ENCODE results near the gene PSME2. TPM values are rescaled to one million over a fixed set of nuclear protein-coding genes. Genes with fewer than 3 reads are reported as not detected.

The PSME2 gene
- total and polyA plus RNA-seq, 2 of the 13 experiments (the other 11 are each of a cell fraction or from before 2014, with no cell fraction given), result 332 to 716 TPM

DNA sequence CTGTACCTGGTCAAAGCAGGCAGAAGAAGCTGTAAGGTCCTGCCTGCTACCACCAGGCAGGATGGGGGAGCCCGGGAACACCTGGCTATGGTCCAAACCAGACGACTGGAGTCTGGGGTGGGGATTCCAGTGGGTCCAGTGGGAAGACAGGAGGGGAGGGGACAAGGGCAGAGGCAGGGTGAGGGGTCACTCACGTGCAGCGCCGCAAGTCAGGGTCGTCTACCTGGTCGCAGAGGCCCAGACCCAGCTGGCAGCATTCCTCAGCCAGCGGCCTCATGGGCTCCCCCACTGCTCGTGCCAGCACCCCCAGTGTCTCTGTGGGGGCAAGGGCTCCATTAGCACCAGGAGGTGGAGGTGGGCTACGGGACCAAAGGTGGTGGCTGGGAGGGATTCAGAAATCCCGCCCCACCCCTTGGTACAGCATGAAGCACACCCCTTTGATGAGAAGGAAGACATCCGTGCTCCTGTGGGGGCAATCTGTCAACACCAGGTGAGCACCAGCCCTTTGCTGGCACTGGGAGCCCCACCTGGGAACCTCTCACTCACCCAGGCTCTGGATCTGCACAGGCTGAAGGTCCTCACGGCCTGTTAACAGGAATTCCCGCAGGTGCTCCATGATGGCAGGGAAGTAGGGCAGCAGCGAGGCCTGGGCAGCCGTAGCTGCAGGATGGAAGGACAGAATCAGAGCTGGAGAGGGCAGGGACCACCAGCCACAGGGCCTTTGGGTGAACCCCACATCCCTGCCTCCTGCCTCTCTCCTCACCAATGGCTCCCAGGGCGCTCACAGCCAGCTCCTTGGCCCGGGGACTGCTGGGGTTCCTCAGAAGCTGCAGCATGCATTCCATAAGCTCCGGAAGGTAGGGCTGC is 37.9 kb upstream of the PSME2 start:
- Histone ChIP-seq H2AFZ (ENCODE audit: low read length) (no peak overlapping the region), H3K9me3 (ENCODE audit: low read length) (no peaks in the 10 kb centered on the region), H3K4me2 (ENCODE audit: low read depth, low read length) (no peak overlapping the region), H3K27me3 (ENCODE audit: control insufficient read depth in 1 of 2, insufficient read depth in 2 of 2, low read length in 2 of 2) (no peaks in the 10 kb centered on the region), H3K4me1 (ENCODE audit: insufficient read depth, low read length) (peaks cover 19% of the 10 kb centered on the region), H3K4me3 (replicated peaks in 1 of 3; ENCODE audit: insufficient read depth in 1 of 3, low read depth in 2 of 3, low read length in 3 of 3) (no peak overlapping the region), H3K9ac (ENCODE audit: insufficient read depth, low read depth, low read length) (no peak overlapping the region), H3K79me2 (ENCODE audit: insufficient read depth, low read length) (peaks cover 15% of the 10 kb centered on the region), H4K20me1 (ENCODE audit: insufficient read depth, low read length) (no peaks in the 10 kb centered on the region), H3K36me3 (replicated peaks in 1 of 2; ENCODE audit: control insufficient read depth in 1 of 2, insufficient read depth in 2 of 2, low read length in 2 of 2) (peaks cover 78 to 82% of the 10 kb centered on the region in 2 experiments), H3K27ac (ENCODE audit: extremely low read length, insufficient read depth, low read length) (no peak overlapping the region)
- DNase-seq (ENCODE audit: low spot score), result no peak
- ATAC-seq, result no peak
- ChIA-PET CTCF (ENCODE audit: low intra/inter-chr PET ratio, low total read pairs) (no interaction called here), POLR2A (interaction anchor here (0.9 to 8.1 kb wide), 7 partner anchors 11 to 90 kb away, joined by 3 to 53 read pairs (median 4); partner anchors contain the start of genes CHMP4A, IRF9, PCK2 and PSME2)
- no peak for FAIRE-seq
- in situ Hi-C loops (cut with HindIII; ENCODE audit: extremely low pct_ligation_motif_present, low pct_unique_long_range_greater_than_20kb), result no loop called here
- intact Hi-C loops (cut with micrococcal nuclease; ENCODE audit: unreplicated experiment), result no loop called here
- BruUV-seq (replicated peaks), result no TSS peak
- TF ChIP-seq ZNF883 (CRISPR knock-in tag; IDR thresholded peaks at IDR 0.05; ENCODE audit: not compliant biosample characterization), result peak; percentile 22
- no peak for TF ChIP-seq MXI1 (IDR thresholded peaks at IDR 0.05; ENCODE audit: borderline replicate concordance, low read depth, low read length)
- peak; percentile 38 for TF ChIP-seq MED8 (CRISPR knock-in tag; IDR thresholded peaks at IDR 0.05; ENCODE audit: insufficient replicate concordance)
- TF ChIP-seq ZNF660 (CRISPR knock-in tag; IDR thresholded peaks at IDR 0.05; ENCODE audit: borderline replicate concordance, low read depth), result 0 out of 2 replicates have a peak, but pooled peaks have one; percentile 30
- TF ChIP-seq RBFOX2 (IDR thresholded peaks at IDR 0.05; ENCODE audit: low read depth, low read length), result peak; percentile 39; the same call in 1 of the 2 replicates
- peak; percentile 66 for TF ChIP-seq AGO2 (optimal IDR thresholded peaks at IDR 0.05; ENCODE audit: low read depth, low read length)
- 0 out of 2 replicates have a peak, but pooled peaks have one; percentile 86 for TF ChIP-seq ATRX (CRISPR knock-in tag; IDR thresholded peaks at IDR 0.05; ENCODE audit: borderline replicate concordance)
- TF ChIP-seq, protein P1, sequence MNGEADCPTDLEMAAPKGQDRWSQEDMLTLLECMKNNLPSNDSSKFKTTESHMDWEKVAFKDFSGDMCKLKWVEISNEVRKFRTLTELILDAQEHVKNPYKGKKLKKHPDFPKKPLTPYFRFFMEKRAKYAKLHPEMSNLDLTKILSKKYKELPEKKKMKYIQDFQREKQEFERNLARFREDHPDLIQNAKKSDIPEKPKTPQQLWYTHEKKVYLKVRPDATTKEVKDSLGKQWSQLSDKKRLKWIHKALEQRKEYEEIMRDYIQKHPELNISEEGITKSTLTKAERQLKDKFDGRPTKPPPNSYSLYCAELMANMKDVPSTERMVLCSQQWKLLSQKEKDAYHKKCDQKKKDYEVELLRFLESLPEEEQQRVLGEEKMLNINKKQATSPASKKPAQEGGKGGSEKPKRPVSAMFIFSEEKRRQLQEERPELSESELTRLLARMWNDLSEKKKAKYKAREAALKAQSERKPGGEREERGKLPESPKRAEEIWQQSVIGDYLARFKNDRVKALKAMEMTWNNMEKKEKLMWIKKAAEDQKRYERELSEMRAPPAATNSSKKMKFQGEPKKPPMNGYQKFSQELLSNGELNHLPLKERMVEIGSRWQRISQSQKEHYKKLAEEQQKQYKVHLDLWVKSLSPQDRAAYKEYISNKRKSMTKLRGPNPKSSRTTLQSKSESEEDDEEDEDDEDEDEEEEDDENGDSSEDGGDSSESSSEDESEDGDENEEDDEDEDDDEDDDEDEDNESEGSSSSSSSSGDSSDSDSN (CRISPR knock-in tag; IDR thresholded peaks at IDR 0.05), result 0 out of 2 replicates have a peak, but pooled peaks have one; percentile 29
- 0 out of 2 replicates have a peak, but pooled peaks have one; percentile 7 for TF ChIP-seq ZNF768 (CRISPR knock-in tag; IDR thresholded peaks at IDR 0.05)
- TF ChIP-seq HHEX (CRISPR knock-in tag; IDR thresholded peaks at IDR 0.05), result no peak
- TF ChIP-seq REXO4 (CRISPR knock-in tag; IDR thresholded peaks at IDR 0.05; ENCODE audit: borderline replicate concordance), result 0 out of 2 replicates have a peak, but pooled peaks have one; percentile 14
- no peak for TF ChIP-seq ZNF746 (CRISPR knock-in tag; IDR thresholded peaks at IDR 0.05)
- TF ChIP-seq ZNF737 (CRISPR knock-in tag; IDR thresholded peaks at IDR 0.05; ENCODE audit: borderline replicate concordance), result 0 out of 2 replicates have a peak, but pooled peaks have one; percentile 73
- TF ChIP-seq ZNF589 (CRISPR knock-in tag; conservative IDR thresholded peaks at IDR 0.05), result no peak
- 95% methylated on average over 17 of the region's 19 CpGs for WGBS (ENCODE audit: low lambda C conversion rate)
